Cardiac fibroblast (primary cell): ENCODE results near the gene ZAP70.

Experiments used
- DNase-seq, 2 donors: peaks; one replicate each; pipeline versions ENCODE4 v3.0.0 to v3.0.0-alpha.2; 2010; ENCODE audit warnings: low read depth in 2 of 2
- H3K4me3 ChIP-seq, 2 donors: replicated peaks in 1 of 2; 1 replicate in 1 of 2; 2 replicates in 1 of 2; pipeline ENCODE4 v1.5.1; 2011; ENCODE audit warnings: low read depth in 2 of 2, low read length in 2 of 2, mild to moderate bottlenecking in 2 of 2, moderate library complexity in 1 of 2
- CTCF ChIP-seq: IDR thresholded peaks from one replicate; pipeline ENCODE4 v1.5.1; 2011; ENCODE audit warnings: low read depth, mild to moderate bottlenecking, low read length, inconsistent platforms

ZAP70 gene

GRCh38 chr2:97698530-97698929 lies 14.8 kb upstream of the ZAP70 start:
- no peak for DNase-seq
- TF ChIP-seq CTCF = no peak
- H3K4me3 ChIP-seq = no peak overlapping the region

- TF ChIP-seq CTCF = peak; percentile 78
- H3K4me3 ChIP-seq = no peak overlapping the region
- DNase-seq = peak; percentile 78
Observed at GRCh38 chr2:97699765-97700444, 13.5 kb upstream of the ZAP70 start.

GRCh38 chr2:97701186-97701585 lies 12.2 kb upstream of the ZAP70 start:
- DNase-seq = no peak
- no peak overlapping the region for H3K4me3 ChIP-seq
- no peak for TF ChIP-seq CTCF

GRCh38 chr2:97701851-97702465 lies 11.4 kb upstream of the ZAP70 start:
- DNase-seq = peak in 1 of 2 donors; percentile 90
- TF ChIP-seq CTCF = no peak
- H3K4me3 ChIP-seq = no peak overlapping the region

- DNase-seq = no peak
- no peak for TF ChIP-seq CTCF
- H3K4me3 ChIP-seq = no peak overlapping the region
Observed at GRCh38 chr2:97702731-97703470, 10.5 kb upstream of the ZAP70 start.

- no peak overlapping the region for H3K4me3 ChIP-seq
- DNase-seq = no peak
- no peak for TF ChIP-seq CTCF
Observed at GRCh38 chr2:97703741-97704140, 9.6 kb upstream of the ZAP70 start.
